NB4 (cell line): ENCODE measurements around the gene ZNF777.

Experiments used
- DNase-seq: peaks from one replicate; pipeline ENCODE4 v3.0.0; 2010; ENCODE audit warnings: low read depth
- H3K4me3 ChIP-seq: one replicate; pipeline ENCODE4 v1.5.1; 2011; ENCODE audit warnings: mild to moderate bottlenecking, low read depth, low read length, moderate library complexity
- CTCF ChIP-seq: IDR thresholded peaks from one replicate; pipeline ENCODE4 v1.5.1; 2012; ENCODE audit warnings: low read depth, low read length
- MAX ChIP-seq: IDR thresholded peaks from 2 replicates; pipeline ENCODE4 v1.6.1; 2011; ENCODE audit warnings: low read depth, low read length
- MYC ChIP-seq: IDR thresholded peaks from 2 replicates; pipeline ENCODE4 v1.6.1; 2011; ENCODE audit warnings: low read depth, low read length
- POLR2A ChIP-seq: IDR thresholded peaks from 2 replicates; pipeline ENCODE4 v1.6.1; 2011; ENCODE audit warnings: mild to moderate bottlenecking; ENCODE audit not compliant: insufficient read length; ENCODE audit errors: extremely low read depth

The ZNF777 gene

GRCh38 chr7:149466364-149466763 is 5.5 kb upstream of the ZNF777 start:
- no peak for TF ChIP-seq CTCF
- no peak for TF ChIP-seq POLR2A
- no peak for TF ChIP-seq MAX
- no peak for TF ChIP-seq MYC
- DNase-seq = no peak
- no peak overlapping the region for H3K4me3 ChIP-seq

- DNase-seq = no peak
- no peak overlapping the region for H3K4me3 ChIP-seq
- TF ChIP-seq MAX (no peak), POLR2A (no peak), MYC (no peak), CTCF (no peak)
Measured at GRCh38 chr7:149463500-149464161, 2.8 kb upstream of the ZNF777 start.

GRCh38 chr7:149462101-149462520 is 1.2 kb upstream of the ZNF777 start:
- H3K4me3 ChIP-seq = no peak overlapping the region
- TF ChIP-seq MYC = no peak
- no peak for TF ChIP-seq POLR2A
- no peak for TF ChIP-seq MAX
- no peak for TF ChIP-seq CTCF
- DNase-seq = no peak

GRCh38 chr7:149459540-149460452 is 1.1 kb downstream of the ZNF777 start:
- peak overlapping the region; percentile 26 for H3K4me3 ChIP-seq
- DNase-seq = peak; percentile 50
- TF ChIP-seq POLR2A (no peak), MYC (no peak), MAX (no peak), CTCF (no peak)

GRCh38 chr7:149459201-149459539 is 1.7 kb downstream of the ZNF777 start:
- H3K4me3 ChIP-seq = no peak overlapping the region
- DNase-seq = peak; percentile 32
- TF ChIP-seq CTCF (no peak), MYC (no peak), POLR2A (no peak), MAX (no peak)
